Astrocyte of the cerebellum (primary cell): Measurements from ENCODE around the gene HEG1.

Experiments
- DNase-seq: peaks from one replicate; pipeline ENCODE4 v3.0.0-alpha.2; 2011; ENCODE audit warnings: low read depth
- H3K4me3 ChIP-seq: 2 replicates; pipeline ENCODE4 v1.5.1; 2011; ENCODE audit warnings: mild to moderate bottlenecking, low read depth, low read length, moderate library complexity
- in situ Hi-C: cut with HindIII; loops from 2 replicates; pipeline ENCODE4 v1.10.0; 2017; ENCODE audit warnings: low sequenced_read_pairs
- TF ChIP-seq, protein P1 (sequence below): IDR thresholded peaks from 2 replicates; pipeline ENCODE4 v1.5.1; 2012; ENCODE audit warnings: low read length, low read depth, moderate library complexity, mild to moderate bottlenecking; ENCODE audit errors: missing control alignments

HEG1 gene

DNA sequence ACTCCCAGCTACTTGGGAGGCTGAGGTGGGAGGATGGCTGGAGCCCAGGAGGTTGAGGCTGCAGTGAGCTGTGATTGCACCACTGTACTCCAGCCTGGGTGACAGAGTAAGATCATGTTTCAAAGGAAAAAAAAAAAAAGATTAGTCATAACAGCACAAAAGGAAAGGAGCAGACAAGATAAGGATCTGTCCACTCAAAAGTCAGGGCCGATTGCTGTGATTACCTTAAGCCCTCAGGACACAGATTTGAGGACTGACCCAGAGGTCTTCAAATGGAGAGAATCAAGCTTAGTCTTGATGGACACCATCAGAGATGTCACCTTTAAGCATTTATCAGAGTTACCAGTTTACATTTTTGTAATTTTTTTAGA, 23.9 kb upstream of the HEG1 start:
- no peak for DNase-seq
- no peak overlapping the region for H3K4me3 ChIP-seq
- in situ Hi-C loops: no loop called here
- TF ChIP-seq, protein P1, sequence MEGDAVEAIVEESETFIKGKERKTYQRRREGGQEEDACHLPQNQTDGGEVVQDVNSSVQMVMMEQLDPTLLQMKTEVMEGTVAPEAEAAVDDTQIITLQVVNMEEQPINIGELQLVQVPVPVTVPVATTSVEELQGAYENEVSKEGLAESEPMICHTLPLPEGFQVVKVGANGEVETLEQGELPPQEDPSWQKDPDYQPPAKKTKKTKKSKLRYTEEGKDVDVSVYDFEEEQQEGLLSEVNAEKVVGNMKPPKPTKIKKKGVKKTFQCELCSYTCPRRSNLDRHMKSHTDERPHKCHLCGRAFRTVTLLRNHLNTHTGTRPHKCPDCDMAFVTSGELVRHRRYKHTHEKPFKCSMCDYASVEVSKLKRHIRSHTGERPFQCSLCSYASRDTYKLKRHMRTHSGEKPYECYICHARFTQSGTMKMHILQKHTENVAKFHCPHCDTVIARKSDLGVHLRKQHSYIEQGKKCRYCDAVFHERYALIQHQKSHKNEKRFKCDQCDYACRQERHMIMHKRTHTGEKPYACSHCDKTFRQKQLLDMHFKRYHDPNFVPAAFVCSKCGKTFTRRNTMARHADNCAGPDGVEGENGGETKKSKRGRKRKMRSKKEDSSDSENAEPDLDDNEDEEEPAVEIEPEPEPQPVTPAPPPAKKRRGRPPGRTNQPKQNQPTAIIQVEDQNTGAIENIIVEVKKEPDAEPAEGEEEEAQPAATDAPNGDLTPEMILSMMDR: no peak

- in situ Hi-C loops: no loop called here
- no peak for DNase-seq
- H3K4me3 ChIP-seq: no peak overlapping the region
- TF ChIP-seq, protein P1: no peak
Measured at GRCh38 chr3:125078951-125079674, 23.3 kb upstream of the HEG1 start.

- TF ChIP-seq, protein P1: no peak
- no peak overlapping the region for H3K4me3 ChIP-seq
- in situ Hi-C loops: no loop called here
- no peak for DNase-seq
Measured at GRCh38 chr3:125077864-125078263, 22.1 kb upstream of the HEG1 start.

DNA sequence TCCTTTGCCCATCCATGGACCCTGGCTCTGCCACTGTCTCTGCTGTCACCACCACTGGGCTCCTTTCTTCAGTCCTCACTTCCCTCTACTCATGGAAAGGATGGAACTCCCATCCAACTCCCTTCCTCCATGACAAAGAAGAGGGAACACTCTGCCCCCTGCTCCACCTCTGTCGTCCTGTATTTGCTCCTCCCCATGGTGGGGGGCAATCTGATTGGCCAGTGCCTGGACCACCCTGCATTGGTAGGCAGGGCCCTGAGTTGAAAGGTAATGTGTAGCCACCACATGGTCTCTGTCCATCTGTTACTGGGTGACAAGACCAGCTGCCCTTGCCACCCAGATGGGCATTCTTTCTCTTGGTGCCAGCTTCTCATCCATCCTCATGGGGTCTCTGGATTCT, 20.7 kb upstream of the HEG1 start:
- TF ChIP-seq, protein P1: no peak
- in situ Hi-C loops: no loop called here
- DNase-seq: no peak
- H3K4me3 ChIP-seq: no peak overlapping the region

- TF ChIP-seq, protein P1: peak; percentile 19
- no peak overlapping the region for H3K4me3 ChIP-seq
- DNase-seq: no peak
- in situ Hi-C loops: no loop called here
Measured at GRCh38 chr3:125075738-125076137, 19.9 kb upstream of the HEG1 start.

- H3K4me3 ChIP-seq: no peak overlapping the region
- in situ Hi-C loops: no loop called here
- TF ChIP-seq, protein P1: no peak
- no peak for DNase-seq
Measured at GRCh38 chr3:125073390-125073905, 17.7 kb upstream of the HEG1 start.
